NCI-H748 (cell line): Measurements from ENCODE around the gene AP1G1.
"Not testable (repeated sequence)": the region's sequence is repeated elsewhere in the genome, so short reads cannot be mapped to it uniquely, and the experiment has no call there.

Source experiments
- DNase-seq: peaks from one replicate; lab custom pipeline; 2025; ENCODE audit not compliant: unreplicated experiment; lab: John Stamatoyannopoulos, UW

The AP1G1 gene

GRCh38 chr16:71810155-71810530, 1.5 kb upstream of the AP1G1 start:
- DNase-seq, result not testable (repeated sequence)

GRCh38 chr16:71807905-71808592, 585 bp downstream of the AP1G1 start:
- peak; percentile 27 for DNase-seq

GRCh38 chr16:71803305-71803690, 5.3 kb downstream of the AP1G1 start:
- no peak for DNase-seq

GRCh38 chr16:71796501-71797097, 12.0 kb downstream of the AP1G1 start:
- DNase-seq, result no peak

GRCh38 chr16:71794943-71795342, 13.7 kb downstream of the AP1G1 start:
- DNase-seq, result no peak

DNA sequence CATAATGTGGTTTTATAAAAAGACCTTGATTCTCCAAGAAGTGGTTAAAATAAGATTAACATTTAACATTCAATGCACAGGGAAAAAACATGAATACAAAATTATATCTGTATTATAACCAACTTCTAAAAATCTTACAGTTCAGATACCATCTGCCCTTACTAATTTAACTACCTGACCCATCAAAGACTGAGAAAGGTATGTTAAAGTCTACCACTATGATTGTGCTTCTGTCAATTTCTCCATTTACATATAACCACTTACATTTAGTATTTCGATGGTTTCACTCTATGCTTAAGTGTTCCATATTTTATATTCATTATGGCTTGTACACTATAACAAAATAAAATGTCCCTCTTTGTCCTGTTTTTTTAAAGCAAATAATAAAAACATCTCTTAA, 14.6 kb downstream of the AP1G1 start:
- DNase-seq, result no peak

DNA sequence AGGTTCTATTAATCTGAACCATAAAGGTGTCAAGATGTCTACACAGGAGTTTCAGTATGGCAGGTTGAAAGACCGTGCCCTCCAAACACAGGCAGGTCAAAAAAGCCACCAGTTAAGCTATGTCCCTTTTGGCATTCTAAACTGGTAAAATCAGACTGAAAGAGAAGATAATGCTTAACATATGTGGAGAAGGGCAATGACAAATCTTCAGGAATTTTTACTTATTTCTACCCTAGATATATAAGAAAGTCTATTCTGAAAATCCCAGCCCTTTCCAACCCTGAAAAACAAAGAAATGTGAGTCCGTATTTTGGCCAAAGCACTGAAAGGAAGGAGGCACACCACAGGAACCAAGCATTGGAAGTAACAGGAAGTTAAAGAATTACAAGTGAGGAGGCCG, 16.5 kb downstream of the AP1G1 start:
- DNase-seq, result no peak

DNA sequence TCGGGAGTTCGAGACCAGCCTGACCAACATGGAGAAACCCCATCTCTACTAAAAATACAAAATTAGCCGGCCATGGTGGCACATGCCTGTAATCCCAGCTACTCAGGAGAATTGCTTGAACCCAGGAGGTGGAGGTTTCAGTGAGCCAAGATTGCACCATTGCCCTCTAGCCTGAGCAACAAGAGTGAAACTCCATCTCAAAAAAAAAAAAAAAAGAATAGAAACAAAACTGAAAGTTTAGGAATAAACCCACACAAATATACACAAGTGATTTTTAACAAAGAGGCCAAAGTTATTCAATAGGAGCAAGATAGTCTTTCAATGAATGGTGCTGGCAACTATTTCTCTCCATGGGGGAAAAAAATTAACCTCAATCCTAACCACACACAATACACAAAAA, 18.3 kb downstream of the AP1G1 start:
- DNase-seq, result not testable (repeated sequence)

GRCh38 chr16:71789136-71789535, 19.5 kb downstream of the AP1G1 start:
- no peak for DNase-seq

- no peak for DNase-seq
Measured at GRCh38 chr16:71788578-71788977, 20.1 kb downstream of the AP1G1 start.

DNA sequence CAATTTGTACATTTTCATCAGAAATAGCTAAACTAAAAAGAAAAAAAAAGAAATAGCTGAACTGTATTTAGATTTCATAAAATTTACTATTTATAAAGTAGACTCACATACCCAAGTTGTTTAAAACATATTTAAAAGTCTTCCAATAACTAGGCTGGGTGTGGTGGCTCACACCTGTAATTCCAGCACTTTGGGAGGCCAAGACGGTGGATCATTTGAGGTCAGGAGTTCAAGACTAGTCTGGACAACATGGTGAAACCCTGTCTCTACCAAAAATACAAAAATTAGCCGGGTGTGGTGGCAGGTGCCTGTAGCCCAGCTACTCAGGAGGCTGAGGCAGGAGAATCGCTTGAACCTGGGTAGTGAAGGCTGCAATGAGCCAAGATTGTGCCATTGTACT, 23.5 kb downstream of the AP1G1 start:
- DNase-seq, result not testable (repeated sequence)

DNA sequence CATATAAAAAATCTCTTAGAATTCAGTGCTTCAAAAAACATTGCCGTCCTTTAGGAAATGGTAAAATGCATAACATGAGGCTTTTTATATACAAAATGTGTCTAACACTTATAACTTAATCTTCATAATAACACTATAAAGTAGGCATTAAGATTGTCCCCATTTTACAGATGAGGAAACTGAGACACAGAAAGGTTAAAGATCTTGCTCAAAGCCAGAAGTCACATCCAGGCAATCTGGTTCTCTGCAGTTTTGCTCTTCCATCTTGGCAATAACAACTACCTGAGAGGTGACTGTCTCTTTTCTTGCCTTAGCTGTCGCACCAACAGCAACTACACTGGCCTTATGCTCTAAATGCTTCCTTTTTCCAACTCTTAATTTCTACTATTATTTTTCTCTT, 24.5 kb downstream of the AP1G1 start:
- no peak for DNase-seq

GRCh38 chr16:71781741-71782140, 26.9 kb downstream of the AP1G1 start:
- DNase-seq, result no peak

DNA sequence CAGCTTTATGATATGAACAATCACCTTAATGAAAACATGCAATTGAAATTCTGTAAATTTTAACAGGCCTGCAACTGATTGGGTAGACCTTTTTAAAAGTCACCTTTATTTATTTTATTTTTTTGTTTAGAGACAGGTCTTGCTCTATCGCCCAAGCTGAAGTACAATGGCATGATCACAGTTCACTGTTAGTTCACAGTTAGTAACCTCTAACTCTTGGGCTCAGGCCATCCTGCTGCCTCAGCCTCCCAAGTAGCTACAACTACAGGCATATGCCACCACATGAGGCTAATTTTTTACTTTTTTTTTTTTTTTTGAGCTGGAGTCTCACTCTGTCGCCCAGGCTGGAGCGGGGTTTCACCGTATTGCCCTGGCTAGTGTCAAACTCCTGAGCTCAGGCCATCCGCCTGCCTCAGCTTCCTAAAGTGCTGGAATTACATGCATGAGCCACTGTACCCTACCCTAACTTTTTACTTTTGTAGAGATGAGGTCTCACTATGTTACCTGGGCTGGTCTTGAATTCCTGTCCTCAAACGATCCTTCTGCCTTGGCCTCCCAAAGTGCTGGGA, 28.0 kb downstream of the AP1G1 start:
- DNase-seq, result no peak

- no peak for DNase-seq
Measured at GRCh38 chr16:71778780-71779179, 29.9 kb downstream of the AP1G1 start.

DNA sequence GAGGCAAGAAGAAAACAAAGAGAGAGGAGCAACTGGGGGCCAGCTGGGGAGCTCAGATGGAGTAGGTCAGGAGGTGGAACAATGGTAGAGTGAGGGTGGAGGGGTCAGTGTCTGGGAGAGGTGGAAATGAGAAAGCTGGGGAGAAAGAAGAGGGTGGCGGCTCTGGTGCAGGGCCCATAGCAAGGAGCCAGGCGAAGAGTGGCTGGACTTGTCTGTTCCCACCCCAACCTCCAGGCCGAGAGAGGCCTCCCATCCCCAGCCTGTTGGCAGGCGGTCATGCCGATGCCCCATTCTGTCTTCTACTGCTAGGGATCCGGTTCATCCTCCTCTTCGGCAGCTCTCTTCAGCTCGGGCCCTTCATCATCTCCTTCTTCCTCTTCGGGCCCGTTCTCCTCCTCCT, 31.3 kb downstream of the AP1G1 start:
- DNase-seq, result no peak

DNA sequence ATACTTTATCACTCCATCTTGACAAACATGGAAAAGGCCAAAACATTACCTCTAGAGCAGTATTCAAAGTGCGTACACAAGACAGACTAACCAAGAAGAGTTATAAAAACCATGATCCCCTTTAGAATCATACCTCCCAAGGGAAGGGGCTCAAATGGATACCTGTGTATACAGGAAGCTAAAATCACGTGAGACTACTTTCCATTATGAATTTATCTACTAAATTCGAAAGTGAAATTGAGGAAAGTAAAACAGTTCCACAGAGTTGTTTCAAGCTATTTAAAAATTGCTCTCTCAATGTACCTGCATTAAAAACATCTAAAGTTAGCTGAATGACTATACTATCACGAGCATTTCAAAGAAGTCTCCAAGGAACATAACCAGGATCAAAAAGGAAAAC, 32.7 kb downstream of the AP1G1 start:
- no peak for DNase-seq

- no peak for DNase-seq
Measured at GRCh38 chr16:71771571-71771970, 37.1 kb downstream of the AP1G1 start.

- DNase-seq, result no peak
Measured at GRCh38 chr16:71769222-71769621, 39.4 kb downstream of the AP1G1 start.

DNA sequence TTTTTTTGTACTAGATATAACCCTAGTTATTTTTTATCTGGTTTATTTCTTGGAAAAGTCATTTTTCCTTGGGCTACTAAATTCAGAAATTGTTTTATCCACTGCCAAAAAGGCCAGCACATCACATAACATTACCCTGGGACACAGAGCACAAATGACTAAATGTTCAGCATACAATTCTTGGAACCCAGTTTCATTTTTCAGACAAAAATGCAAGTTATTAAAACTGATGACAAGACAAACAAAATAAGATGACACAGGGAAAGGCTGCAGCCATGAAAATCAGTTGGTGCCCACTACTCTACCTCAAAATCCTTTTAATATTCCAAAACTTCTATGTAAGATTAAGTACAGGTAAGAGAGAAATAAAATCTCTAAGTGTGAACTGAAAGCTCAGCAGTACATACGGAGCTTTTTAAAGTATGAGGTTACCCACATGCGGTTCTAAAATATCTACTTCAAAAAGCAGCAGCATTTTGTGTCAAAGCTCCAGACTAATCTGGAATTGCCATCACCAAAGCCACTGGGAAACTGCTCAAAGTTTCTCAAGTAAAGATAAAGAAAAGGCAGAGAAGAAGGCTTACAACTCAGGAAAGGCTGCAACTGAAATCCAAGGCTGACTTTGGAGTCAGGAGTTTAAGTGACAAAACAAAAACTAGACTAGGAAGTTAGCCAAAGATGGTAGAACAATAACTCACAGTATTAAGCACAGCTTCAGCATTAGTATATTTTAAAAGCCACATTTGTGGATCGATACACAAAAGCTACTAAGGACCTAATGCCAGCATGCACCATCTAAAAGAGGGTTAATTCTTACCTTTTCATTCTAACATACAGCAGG, 41.4 kb downstream of the AP1G1 start:
- DNase-seq, result no peak

- no peak for DNase-seq
Measured at GRCh38 chr16:71762186-71762585, 46.4 kb downstream of the AP1G1 start.

DNA sequence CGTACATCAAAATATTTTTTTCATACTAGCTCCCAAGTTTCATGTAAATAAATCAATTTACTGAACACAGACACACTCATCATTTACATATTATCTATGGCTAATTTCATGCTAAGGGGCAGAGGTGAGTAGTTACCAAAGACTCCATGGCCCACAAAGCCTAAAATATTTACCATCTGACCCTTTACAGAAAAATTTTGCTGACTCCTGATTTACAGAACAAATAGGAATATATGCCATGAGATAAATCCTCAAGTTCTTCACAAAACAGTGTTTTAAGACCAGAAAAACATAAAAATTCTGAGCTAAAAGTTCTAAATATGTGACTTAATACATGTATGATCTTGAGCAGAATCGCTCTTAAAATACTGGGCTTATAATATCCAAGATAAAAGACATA, 47.5 kb downstream of the AP1G1 start:
- no peak for DNase-seq
